GM18873 (cell line): ENCODE results near the gene ADAMTS13.
A peak's percentile ranks its signal among the peaks of the same experiment; 100 is the strongest.

Experiments used
- ATAC-seq: cut with Tn5 transposase; IDR thresholded peaks from one replicate; pipeline ENCODE4 v1.9.1; 2021; ENCODE audit warnings: mild to moderate bottlenecking, moderate library complexity, moderate number of reproducible peaks; ENCODE audit not compliant: unreplicated experiment, low FRiP score

Gene ADAMTS13

DNA sequence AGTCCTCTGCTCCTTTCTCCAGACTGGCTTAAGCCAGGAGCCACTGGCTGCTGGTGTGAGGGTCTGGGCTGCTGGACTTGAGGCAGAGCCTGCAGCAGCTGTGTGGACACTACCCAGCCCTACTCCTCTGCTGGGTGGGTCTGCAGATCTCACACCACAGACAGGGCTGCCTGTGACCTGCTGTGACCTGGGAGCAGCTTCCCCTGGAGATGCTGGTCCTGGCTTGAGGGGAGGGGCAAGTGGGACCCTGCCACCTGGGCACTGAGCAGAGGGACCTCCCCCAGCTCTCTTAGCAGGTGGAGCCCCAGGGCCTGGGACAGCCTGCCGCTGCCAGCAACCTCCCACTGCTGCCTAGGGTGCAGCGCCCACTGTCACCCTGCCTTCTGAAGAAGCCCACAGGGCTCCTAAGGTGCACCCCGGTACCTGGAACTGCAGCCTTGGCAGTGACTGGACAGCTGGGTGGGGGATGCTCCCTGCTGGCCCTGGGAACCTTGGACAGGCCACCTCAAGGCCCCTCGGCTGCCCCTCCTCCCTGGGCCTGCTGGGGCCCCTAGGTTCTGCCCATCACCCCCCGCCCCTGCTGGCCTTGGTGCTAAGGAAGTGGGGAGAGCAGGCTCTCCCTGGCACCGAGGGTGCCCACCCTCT, 46.7 kb downstream of the ADAMTS13 start:
- ATAC-seq: no peak

GRCh38 chr9:133470427-133470924, 48.3 kb downstream of the ADAMTS13 start:
- no peak for ATAC-seq

GRCh38 chr9:133470988-133471387, 48.8 kb downstream of the ADAMTS13 start:
- no peak for ATAC-seq

GRCh38 chr9:133471551-133472276, 49.5 kb downstream of the ADAMTS13 start:
- no peak for ATAC-seq

DNA sequence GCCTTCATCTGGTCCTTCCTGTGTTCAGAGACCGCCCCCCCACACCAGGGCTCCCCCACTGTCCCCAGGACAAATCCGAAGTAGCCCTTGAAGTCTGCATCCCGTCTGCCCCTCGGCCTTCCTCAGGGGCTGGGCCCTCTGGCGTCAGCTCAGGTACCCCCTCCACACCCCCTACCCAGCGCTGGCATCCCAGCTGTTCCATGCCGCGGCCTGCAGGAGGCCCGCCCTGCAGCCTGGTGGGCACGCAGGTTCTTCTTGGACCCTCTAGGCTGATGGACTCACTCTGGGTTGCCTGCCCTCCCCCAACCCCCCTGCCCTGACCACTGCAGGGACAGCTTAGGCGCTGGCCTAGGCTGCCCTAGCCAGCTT, 50.1 kb downstream of the ADAMTS13 start:
- ATAC-seq: no peak

GRCh38 chr9:133472753-133473378, 50.7 kb downstream of the ADAMTS13 start:
- no peak for ATAC-seq

DNA sequence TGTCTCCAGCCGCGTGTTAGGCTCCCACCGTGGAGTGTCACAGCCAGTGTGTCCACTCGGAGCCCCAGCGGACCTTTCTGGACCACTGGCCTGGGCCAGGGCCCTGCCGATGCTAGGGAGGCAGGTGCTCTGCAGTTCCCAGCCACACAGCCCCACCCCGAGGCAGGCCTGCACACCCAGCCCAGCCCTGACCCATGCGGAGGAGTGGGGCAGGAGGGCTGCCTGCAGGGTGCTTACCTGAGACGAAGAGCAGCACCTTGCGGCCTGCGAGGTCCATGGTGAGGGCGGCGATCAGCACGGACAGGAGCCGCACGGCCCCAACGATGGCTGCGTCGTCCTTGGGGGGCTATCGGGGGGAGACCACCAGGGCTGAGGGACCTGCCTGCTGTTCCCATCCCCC, 51.6 kb downstream of the ADAMTS13 start:
- no peak for ATAC-seq

DNA sequence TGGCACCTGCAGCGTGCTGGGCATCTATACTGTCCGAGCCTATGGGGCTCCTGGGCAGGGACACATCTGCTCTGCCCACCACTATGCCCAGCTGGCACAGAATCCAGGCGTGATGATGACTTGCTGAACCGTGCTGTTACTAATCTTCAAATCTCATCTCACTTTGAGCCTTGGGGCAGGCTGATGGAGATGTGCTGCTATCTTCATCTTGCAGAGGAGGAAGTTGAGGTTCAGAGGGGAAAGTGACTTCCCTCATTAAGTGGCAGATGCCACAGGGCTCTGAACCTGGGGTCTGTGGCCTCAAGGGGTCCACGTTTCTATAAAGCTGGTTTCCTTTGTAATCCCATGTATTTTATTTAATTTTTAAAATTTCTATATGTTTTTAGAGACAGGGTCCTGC, 52.0 kb downstream of the ADAMTS13 start:
- no peak for ATAC-seq

DNA sequence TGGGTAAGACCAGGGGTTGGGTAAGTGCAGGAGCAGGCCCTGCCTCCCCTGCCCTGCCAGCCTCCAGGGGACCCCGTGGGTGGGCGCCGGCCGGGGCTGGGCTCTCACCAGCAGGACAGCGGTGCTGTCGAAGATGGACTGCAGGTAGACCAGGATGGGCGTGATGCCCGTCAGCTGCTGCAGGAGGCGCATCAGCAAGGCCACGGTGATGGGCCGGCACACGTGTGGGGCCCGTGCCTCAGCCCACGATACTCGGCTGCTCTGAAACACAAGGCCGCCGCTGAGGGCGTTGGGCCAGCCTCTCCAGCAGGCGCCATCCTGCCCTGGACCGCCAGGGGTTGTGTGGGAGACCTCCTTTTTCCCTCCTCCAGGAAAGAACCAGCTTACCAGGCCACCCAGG, 52.7 kb downstream of the ADAMTS13 start:
- no peak for ATAC-seq

DNA sequence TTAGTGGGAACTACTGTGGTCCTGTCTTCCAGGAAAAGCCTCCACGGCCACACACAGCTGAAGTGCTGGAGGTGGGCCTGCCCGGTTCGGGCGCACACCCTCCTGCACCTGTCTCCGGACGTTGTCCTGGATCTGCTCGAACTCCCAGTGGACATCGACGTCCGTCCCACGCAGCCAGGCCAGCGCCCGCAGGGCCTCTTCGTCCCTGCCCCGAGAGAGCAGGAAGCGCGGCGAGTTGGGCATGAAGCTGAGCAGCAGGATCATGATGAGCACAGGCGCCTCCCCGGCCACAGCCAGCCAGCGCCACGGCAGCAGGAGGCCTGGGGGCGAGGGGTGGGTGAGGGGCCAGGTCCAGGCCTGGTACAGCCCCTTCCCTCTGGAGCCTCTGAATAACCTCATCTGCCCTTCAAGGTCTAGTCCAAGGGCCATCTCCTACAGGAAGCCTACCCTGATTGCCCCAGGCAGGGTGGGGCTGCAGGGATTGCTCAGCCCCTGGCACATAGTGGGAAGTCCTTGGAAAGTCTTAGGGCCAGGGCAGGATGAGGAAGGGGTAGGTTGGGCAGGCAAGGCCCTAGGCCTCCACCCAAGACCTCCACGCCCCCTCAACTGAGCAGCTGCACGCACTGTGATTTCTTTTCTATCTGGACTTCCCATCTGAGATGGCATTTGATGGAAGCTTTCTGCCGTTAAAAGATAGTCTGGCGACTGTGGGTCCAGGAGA, 53.3 kb downstream of the ADAMTS13 start:
- ATAC-seq: no peak

DNA sequence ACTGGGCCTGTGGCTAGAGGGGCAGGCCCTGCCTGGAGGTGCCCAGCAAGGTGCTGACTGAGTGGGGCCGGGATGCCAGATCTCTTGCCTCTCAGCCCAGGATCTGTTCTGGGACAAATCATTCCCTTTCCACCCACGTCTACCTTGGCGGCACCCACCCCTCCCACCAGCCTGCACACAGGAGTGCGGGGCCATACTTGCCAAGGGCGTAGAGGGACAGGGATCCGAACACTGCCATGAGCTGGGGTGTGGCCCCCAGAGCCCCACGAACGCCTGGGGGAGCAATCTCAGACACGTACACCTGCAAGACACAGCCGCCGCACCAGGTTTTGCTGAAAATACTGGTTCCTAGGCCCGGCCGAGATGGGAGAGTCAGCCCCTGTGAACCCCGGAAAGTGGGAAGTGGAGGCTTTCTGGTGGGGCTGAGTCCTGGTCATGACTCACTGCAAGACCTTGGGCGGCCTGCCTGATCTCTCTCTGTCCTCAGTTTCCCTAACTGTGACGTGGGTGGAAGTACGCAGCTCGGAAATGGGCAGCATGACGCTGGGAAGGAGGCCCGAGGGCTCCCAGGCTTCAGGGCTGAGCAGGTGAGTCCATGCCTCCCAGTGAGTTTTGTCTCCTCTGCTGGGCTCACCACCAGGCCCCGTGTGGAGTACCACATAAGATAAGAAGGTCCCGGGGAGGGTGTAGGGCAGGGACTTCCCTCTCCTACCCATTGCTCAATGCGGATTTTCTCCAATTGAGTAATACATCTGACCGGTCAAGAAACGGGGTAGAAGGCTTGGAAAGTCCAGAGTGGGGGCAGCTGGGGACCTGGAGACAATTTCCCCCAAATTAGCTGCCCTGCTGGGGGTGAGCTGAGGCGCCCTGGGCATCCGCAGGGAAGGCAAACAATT, 54.1 kb downstream of the ADAMTS13 start:
- ATAC-seq: no peak

GRCh38 chr9:133476941-133477340, 54.8 kb downstream of the ADAMTS13 start:
- ATAC-seq: no peak

GRCh38 chr9:133477461-133477860, 55.3 kb downstream of the ADAMTS13 start:
- no peak for ATAC-seq

DNA sequence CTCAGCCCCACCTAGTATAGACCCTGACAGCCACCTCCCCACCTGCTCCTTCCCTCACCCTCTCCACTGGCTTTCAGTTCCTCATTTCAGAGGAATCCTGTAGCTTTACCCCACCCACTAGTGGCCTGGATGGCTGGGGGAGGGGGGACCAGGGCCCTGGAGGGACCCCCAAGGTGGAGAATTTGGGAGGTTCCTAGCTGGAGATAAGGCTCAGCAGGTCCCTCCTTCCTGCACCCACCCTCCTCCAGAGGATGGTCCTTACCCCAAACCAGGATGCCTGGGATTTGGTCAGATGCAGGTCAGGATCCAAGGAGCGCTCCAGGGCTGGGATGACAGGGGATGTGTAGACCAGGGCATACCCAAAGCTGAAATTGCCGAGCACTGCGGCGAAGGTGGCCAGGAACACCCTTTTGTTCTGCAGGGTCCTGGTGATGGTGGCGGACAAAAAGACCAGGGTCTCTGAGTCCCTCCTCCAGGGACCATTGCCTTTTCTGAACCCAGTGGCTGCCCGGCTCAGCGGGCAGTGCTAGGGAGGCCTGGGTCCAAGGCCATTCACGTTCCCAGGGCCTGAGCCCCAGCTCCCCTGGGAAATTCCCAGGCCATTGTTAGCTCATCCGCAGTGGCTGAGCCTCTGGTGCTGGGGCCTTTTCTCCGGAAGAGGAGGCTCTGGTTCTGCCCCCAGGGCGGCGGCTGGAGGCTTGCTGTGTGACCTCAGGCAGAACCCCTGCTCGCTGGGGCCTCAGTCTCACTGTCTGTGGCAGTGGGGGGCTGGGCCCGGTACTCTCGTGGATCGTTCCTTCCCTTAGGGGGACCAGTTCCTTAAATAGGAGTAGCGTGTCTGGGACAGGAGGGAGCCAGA, 56.1 kb downstream of the ADAMTS13 start:
- peak; percentile 35 for ATAC-seq

- ATAC-seq: peak; percentile 78
These were observed 56.9 kb downstream of the ADAMTS13 start, which contains the start of gene SLC2A6 for GRCh38 chr9:133478851-133479711. TSS of gene SLC2A6 (minus strand) at chr9:133479099. CDS start at chr9:133479059, 40 bp downstream.

GRCh38 chr9:133483611-133484010, 61.4 kb downstream of the ADAMTS13 start:
- no peak for ATAC-seq

- no peak for ATAC-seq
These were observed 62.7 kb downstream of the ADAMTS13 start for GRCh38 chr9:133484671-133485437.
